K562 (cell line): Measurements from ENCODE around the gene CFAP73. TPM values are rescaled to one million over a fixed set of nuclear protein-coding genes. Genes with fewer than 3 reads are reported as not detected.
A peak's percentile ranks its signal among the peaks of the same experiment; 100 is the strongest.

Experiments
- BMI1 ChIP-seq: fragments of 150-350 bp; IDR thresholded peaks from 2 replicates; pipeline ENCODE4 v1.6.1; 2014; ENCODE audit warnings: low read length
- BRCA1 ChIP-seq, 2 experiments: fragments of 450-650 bp in 1 of 2; sonication (generic) in 1 of 2; formaldehyde crosslinking in 1 of 2; IDR thresholded peaks; 2 replicates each; pipeline versions ENCODE4 v1.5.0 to v1.6.1; 2017 to 2020; ENCODE audit warnings: mild to moderate bottlenecking in 1 of 2, missing genetic modification reagents in 1 of 2
- FOXK2 ChIP-seq, 2 experiments: fragments of 450-650 bp; IDR thresholded peaks in 1 of 2; conservative IDR thresholded peaks in 1 of 2; 2 replicates each; pipeline ENCODE4 v1.6.1; 2016; ENCODE audit warnings: low read depth in 2 of 2, mild to moderate bottlenecking in 1 of 2
- HNRNPLL ChIP-seq: fragments of 200-400 bp; formaldehyde crosslinking; IDR thresholded peaks from 2 replicates; pipeline ENCODE4 v1.6.1; 2017; ENCODE audit warnings: low read length, low read depth, mild to moderate bottlenecking; ENCODE audit not compliant: poor library complexity, severe bottlenecking
- MIER1 ChIP-seq: fragments of 450-650 bp; IDR thresholded peaks from 2 replicates; pipeline ENCODE4 v1.6.1; 2016; ENCODE audit warnings: antibody characterized with exemption, mild to moderate bottlenecking, low read depth
- POLR3G ChIP-seq: IDR thresholded peaks from 2 replicates; pipeline ENCODE4 v1.6.1; 2011; ENCODE audit not compliant: insufficient read length, insufficient replicate concordance; ENCODE audit errors: extremely low read depth
- SMAD4 ChIP-seq: fragments of 250-450 bp; sonication (Bioruptor Pico); conservative IDR thresholded peaks from 2 replicates; pipeline ENCODE4 v1.8.0; 2021; ENCODE audit warnings: inconsistent platforms, mild to moderate bottlenecking, moderate library complexity
- SNIP1 ChIP-seq: fragments of 450-650 bp; IDR thresholded peaks from 2 replicates; pipeline ENCODE4 v1.7.1; 2017; ENCODE audit warnings: low read depth, mild to moderate bottlenecking
- SREBF2 ChIP-seq: sonication (generic); formaldehyde crosslinking; IDR thresholded peaks from 2 replicates; pipeline ENCODE4 v1.4.0; 2020; ENCODE audit warnings: mild to moderate bottlenecking, missing genetic modification reagents
- ZBTB34 ChIP-seq: fragments of 250-450 bp; sonication (Bioruptor Pico); IDR thresholded peaks from 2 replicates; pipeline ENCODE4 v1.8.0; 2021; ENCODE audit warnings: mild to moderate bottlenecking, moderate library complexity
- ZNF253 ChIP-seq: fragments of 250-450 bp; sonication (Bioruptor Pico); conservative IDR thresholded peaks from 2 replicates; pipeline ENCODE4 v1.6.1; 2021; ENCODE audit warnings: mild to moderate bottlenecking
- ZNF324 ChIP-seq: fragments of 250-450 bp; sonication (Bioruptor Pico); IDR thresholded peaks from 2 replicates; pipeline ENCODE4 v1.4.0; 2020; ENCODE audit warnings: mild to moderate bottlenecking
- ZSCAN29 ChIP-seq: fragments of 450-650 bp; IDR thresholded peaks from 2 replicates; pipeline ENCODE4 v1.6.1; 2017
- polyA plus RNA-seq, 8 experiments: library from polyadenylated mRNA; depleted of rRNA in 4 of 8; stranded (reverse) in 5 of 8; unstranded in 3 of 8; fragments of >200 nt; fragmentation: Nextera tagmentation in 2 of 8; fragmentation: Illumina TruSeq in 1 of 8; extraction: Ambion mirVana in 2 of 8; extraction: Trizol in 1 of 8; gene quantifications; 2 replicates each; pipeline versions ENCODE4 v1.2.1 to v1.2.3, GENCODE V29; 2011 to 2014; ENCODE audit warnings: inconsistent platforms in 1 of 8, missing spikeins in 1 of 8
- total RNA-seq, 7 experiments: library from RNA; depleted of rRNA in 6 of 7; stranded (reverse); fragments of >200 nt in 6 of 7; fragmentation: Illumina TruSeq in 2 of 7; extraction: Trizol in 2 of 7; gene quantifications; 2 replicates each; pipeline versions ENCODE4 v1.2.1 to v1.2.3, GENCODE V29; 2011 to 2021; ENCODE audit warnings: low replicate concordance in 1 of 7
- TF ChIP-seq, protein P1 (sequence below), 2 experiments: fragments of 200-800 bp in 1 of 2; sonication (Bioruptor generic) in 1 of 2; sonication (generic) in 1 of 2; formaldehyde crosslinking in 1 of 2; IDR thresholded peaks in 1 of 2; conservative IDR thresholded peaks in 1 of 2; 2 replicates each; pipeline versions ENCODE4 v1.5.0 to v1.6.1; 2016 to 2020; ENCODE audit warnings: missing compliant biosample characterization in 1 of 2, missing genetic modification characterization in 1 of 2, missing genetic modification reagents in 1 of 2
- TF ChIP-seq, protein P2 (sequence below): sonication (generic); formaldehyde crosslinking; IDR thresholded peaks from 2 replicates; pipeline ENCODE4 v1.8.1; 2023; ENCODE audit warnings: mild to moderate bottlenecking, missing genetic modification reagents
- TF ChIP-seq, protein P3 (sequence below): sonication (generic); formaldehyde crosslinking; IDR thresholded peaks from 2 replicates; pipeline ENCODE4 v1.8.0; 2022; ENCODE audit warnings: mild to moderate bottlenecking, low read depth, missing genetic modification reagents

CFAP73 gene
- total and polyA plus RNA-seq, 9 of the 15 experiments (the other 6 are each of a cell fraction or from before 2014, with no cell fraction given) = not detected

GRCh38 chr12:113152835-113153814 lies 3.6 kb downstream of the CFAP73 start (continued):
- TF ChIP-seq SMAD4 (CRISPR knock-in tag) = peak; percentile 69
- TF ChIP-seq, protein P1, sequence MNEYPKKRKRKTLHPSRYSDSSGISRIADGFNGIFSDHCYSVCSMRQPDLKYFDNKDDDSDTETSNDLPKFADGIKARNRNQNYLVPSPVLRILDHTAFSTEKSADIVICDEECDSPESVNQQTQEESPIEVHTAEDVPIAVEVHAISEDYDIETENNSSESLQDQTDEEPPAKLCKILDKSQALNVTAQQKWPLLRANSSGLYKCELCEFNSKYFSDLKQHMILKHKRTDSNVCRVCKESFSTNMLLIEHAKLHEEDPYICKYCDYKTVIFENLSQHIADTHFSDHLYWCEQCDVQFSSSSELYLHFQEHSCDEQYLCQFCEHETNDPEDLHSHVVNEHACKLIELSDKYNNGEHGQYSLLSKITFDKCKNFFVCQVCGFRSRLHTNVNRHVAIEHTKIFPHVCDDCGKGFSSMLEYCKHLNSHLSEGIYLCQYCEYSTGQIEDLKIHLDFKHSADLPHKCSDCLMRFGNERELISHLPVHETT (CRISPR knock-in tag; conservative IDR thresholded peaks at IDR 0.05 in 1 of 2, IDR thresholded peaks at IDR 0.05 in 1 of 2) = no peak
- TF ChIP-seq, protein P2, sequence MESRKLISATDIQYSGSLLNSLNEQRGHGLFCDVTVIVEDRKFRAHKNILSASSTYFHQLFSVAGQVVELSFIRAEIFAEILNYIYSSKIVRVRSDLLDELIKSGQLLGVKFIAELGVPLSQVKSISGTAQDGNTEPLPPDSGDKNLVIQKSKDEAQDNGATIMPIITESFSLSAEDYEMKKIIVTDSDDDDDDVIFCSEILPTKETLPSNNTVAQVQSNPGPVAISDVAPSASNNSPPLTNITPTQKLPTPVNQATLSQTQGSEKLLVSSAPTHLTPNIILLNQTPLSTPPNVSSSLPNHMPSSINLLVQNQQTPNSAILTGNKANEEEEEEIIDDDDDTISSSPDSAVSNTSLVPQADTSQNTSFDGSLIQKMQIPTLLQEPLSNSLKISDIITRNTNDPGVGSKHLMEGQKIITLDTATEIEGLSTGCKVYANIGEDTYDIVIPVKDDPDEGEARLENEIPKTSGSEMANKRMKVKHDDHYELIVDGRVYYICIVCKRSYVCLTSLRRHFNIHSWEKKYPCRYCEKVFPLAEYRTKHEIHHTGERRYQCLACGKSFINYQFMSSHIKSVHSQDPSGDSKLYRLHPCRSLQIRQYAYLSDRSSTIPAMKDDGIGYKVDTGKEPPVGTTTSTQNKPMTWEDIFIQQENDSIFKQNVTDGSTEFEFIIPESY = peak; percentile 90
- no peak for TF ChIP-seq FOXK2 (conservative IDR thresholded peaks at IDR 0.05 in 1 of 2, IDR thresholded peaks at IDR 0.05 in 1 of 2; ENCODE audit: low read depth in 2 of 2)
- no peak for TF ChIP-seq POLR3G
- TF ChIP-seq, protein P3, sequence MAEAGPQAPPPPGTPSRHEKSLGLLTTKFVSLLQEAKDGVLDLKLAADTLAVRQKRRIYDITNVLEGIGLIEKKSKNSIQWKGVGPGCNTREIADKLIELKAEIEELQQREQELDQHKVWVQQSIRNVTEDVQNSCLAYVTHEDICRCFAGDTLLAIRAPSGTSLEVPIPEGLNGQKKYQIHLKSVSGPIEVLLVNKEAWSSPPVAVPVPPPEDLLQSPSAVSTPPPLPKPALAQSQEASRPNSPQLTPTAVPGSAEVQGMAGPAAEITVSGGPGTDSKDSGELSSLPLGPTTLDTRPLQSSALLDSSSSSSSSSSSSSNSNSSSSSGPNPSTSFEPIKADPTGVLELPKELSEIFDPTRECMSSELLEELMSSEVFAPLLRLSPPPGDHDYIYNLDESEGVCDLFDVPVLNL (CRISPR knock-in tag) = peak; percentile 29; the same call in 1 of the 2 replicates
- no peak for TF ChIP-seq ZNF324 (CRISPR knock-in tag)
- TF ChIP-seq ZNF253 = no peak
- no peak for TF ChIP-seq ZBTB34 (CRISPR knock-in tag)
- TF ChIP-seq MIER1 = no peak
- TF ChIP-seq SNIP1 = peak; percentile 62; the same call in 1 of the 2 replicates
- TF ChIP-seq SREBF2 = no peak
- TF ChIP-seq ZSCAN29 = no peak
- TF ChIP-seq BRCA1 (IDR thresholded peaks at IDR 0.05) = no peak
- TF ChIP-seq BRCA1 (CRISPR knock-in tag; IDR thresholded peaks at IDR 0.05) = no peak
- no peak for TF ChIP-seq BMI1
- no peak for TF ChIP-seq HNRNPLL
